MM.1S (cell line): ENCODE data around the gene CDKN2B-AS1.

Source experiments
- DNase-seq: peaks from one replicate; pipeline ENCODE4 v3.0.0-alpha.2; 2015
- H2AFZ ChIP-seq: fragments of 300-600 bp; sonication (generic); 2 replicates; pipeline ENCODE4 v1.6.0; 2016; ENCODE audit warnings: antibody characterized with exemption, low read length
- H3F3A ChIP-seq: fragments of 300-600 bp; sonication (generic); 2 replicates; pipeline ENCODE4 v1.6.1; 2016; ENCODE audit warnings: mild to moderate bottlenecking, antibody characterized with exemption, low read length, moderate library complexity, mixed read lengths; ENCODE audit not compliant: insufficient read depth
- H3K27ac ChIP-seq: fragments of 300-600 bp; sonication (generic); 2 replicates; pipeline ENCODE4 v1.5.1; 2016; ENCODE audit warnings: mild to moderate bottlenecking, low read length
- H3K27me3 ChIP-seq: fragments of 300-600 bp; sonication (generic); replicated peaks from 2 replicates; pipeline ENCODE4 v1.6.0; 2016; ENCODE audit warnings: low read length; ENCODE audit not compliant: insufficient read depth
- H3K36me3 ChIP-seq: fragments of 300-600 bp; sonication (generic); replicated peaks from 2 replicates; pipeline ENCODE4 v1.6.1; 2016; ENCODE audit warnings: mild to moderate bottlenecking, low read length, mixed read lengths; ENCODE audit not compliant: insufficient read depth
- H3K4me1 ChIP-seq: fragments of 300-600 bp; sonication (generic); 2 replicates; pipeline ENCODE4 v1.6.1; 2016; ENCODE audit warnings: low read length, mixed read lengths
- H3K4me2 ChIP-seq: fragments of 300-600 bp; sonication (generic); 2 replicates; pipeline ENCODE4 v1.6.0; 2016; ENCODE audit warnings: low read depth, low read length
- H3K4me3 ChIP-seq: fragments of 300-600 bp; sonication (generic); 2 replicates; pipeline ENCODE4 v1.5.1; 2016; ENCODE audit warnings: low read length, mixed read lengths
- H3K79me2 ChIP-seq: fragments of 300-600 bp; sonication (generic); 2 replicates; pipeline ENCODE4 v1.6.1; 2016; ENCODE audit warnings: mixed run types, low read length, mixed read lengths
- H3K9ac ChIP-seq: fragments of 300-600 bp; sonication (generic); 2 replicates; pipeline ENCODE4 v1.6.1; 2016; ENCODE audit warnings: low read length, mixed read lengths
- H3K9me2 ChIP-seq: fragments of 300-600 bp; sonication (generic); replicated peaks from 2 replicates; pipeline ENCODE4 v1.6.1; 2016; ENCODE audit warnings: mild to moderate bottlenecking, low read length, mixed read lengths; ENCODE audit not compliant: insufficient read depth
- H3K9me3 ChIP-seq: fragments of 300-600 bp; sonication (generic); replicated peaks from 2 replicates; pipeline ENCODE4 v1.6.1; 2016; ENCODE audit warnings: mild to moderate bottlenecking, low read length, mixed read lengths; ENCODE audit not compliant: insufficient read depth
- H4K20me1 ChIP-seq: fragments of 300-600 bp; sonication (generic); 2 replicates; pipeline ENCODE4 v1.6.1; 2016; ENCODE audit warnings: mild to moderate bottlenecking, low read length, moderate library complexity, mixed read lengths; ENCODE audit not compliant: insufficient read depth
- CTCF ChIP-seq: fragments of 300-600 bp; sonication (generic); IDR thresholded peaks from 2 replicates; pipeline ENCODE4 v1.5.1; 2016; ENCODE audit warnings: antibody characterized with exemption, low read length, mixed read lengths
- EZH2 ChIP-seq: fragments of 300-600 bp; sonication (generic); optimal IDR thresholded peaks from 2 replicates; pipeline ENCODE3; 2017; ENCODE audit warnings: low read depth, mild to moderate bottlenecking, antibody characterized with exemption, low read length, mixed read lengths
- EZH2phosphoT487 ChIP-seq: fragments of 300-600 bp; sonication (generic); IDR thresholded peaks from 2 replicates; pipeline ENCODE4 v1.6.1; 2018; ENCODE audit warnings: antibody characterized with exemption, low read length

Gene CDKN2B-AS1

GRCh38 chr9:22111176-22111953 is 116.8 kb downstream of the CDKN2B-AS1 start:
- Histone ChIP-seq H3K9me3 (no peaks in the 10 kb centered on the region), H3K9me2 (no peaks in the 10 kb centered on the region), H3K79me2 (no peaks in the 10 kb centered on the region), H3K9ac (no peak overlapping the region), H3K27me3 (no peaks in the 10 kb centered on the region), H3F3A (no peaks in the 10 kb centered on the region; the same call in 1 of the 2 replicates), H2AFZ (no peak overlapping the region), H4K20me1 (no peaks in the 10 kb centered on the region), H3K4me3 (no peak overlapping the region), H3K4me2 (no peak overlapping the region), H3K27ac (no peak overlapping the region), H3K36me3 (no peaks in the 10 kb centered on the region), H3K4me1 (peaks cover 5% of the 10 kb centered on the region)
- DNase-seq = no peak
- no peak for TF ChIP-seq EZH2phosphoT487
- TF ChIP-seq CTCF = no peak
- no peak for TF ChIP-seq EZH2

- Histone ChIP-seq H3K9me3 (no peaks in the 10 kb centered on the region), H2AFZ (no peak overlapping the region), H3K4me2 (no peak overlapping the region), H3K4me1 (peaks cover 2% of the 10 kb centered on the region), H3K79me2 (no peaks in the 10 kb centered on the region), H3K9ac (no peak overlapping the region), H3K4me3 (no peak overlapping the region), H4K20me1 (no peaks in the 10 kb centered on the region), H3K36me3 (no peaks in the 10 kb centered on the region), H3K27ac (no peak overlapping the region), H3F3A (no peaks in the 10 kb centered on the region; the same call in 1 of the 2 replicates), H3K9me2 (no peaks in the 10 kb centered on the region), H3K27me3 (no peaks in the 10 kb centered on the region)
- no peak for DNase-seq
- TF ChIP-seq EZH2phosphoT487 (no peak), CTCF (no peak), EZH2 (no peak)
These were observed 117.3 kb downstream of the CDKN2B-AS1 start for GRCh38 chr9:22111954-22112247.

- H3K9me3 ChIP-seq = no peaks in the 10 kb centered on the region
- no peaks in the 10 kb centered on the region for H3K4me1 ChIP-seq
- H3K9me2 ChIP-seq = no peaks in the 10 kb centered on the region
- no peaks in the 10 kb centered on the region for H3K27me3 ChIP-seq
- no peak overlapping the region for H3K27ac ChIP-seq
- no peak overlapping the region for H3K4me3 ChIP-seq
- H3K36me3 ChIP-seq = no peaks in the 10 kb centered on the region
- H2AFZ ChIP-seq = no peak overlapping the region
- DNase-seq = no peak
- H4K20me1 ChIP-seq = no peaks in the 10 kb centered on the region
- H3K9ac ChIP-seq = no peak overlapping the region
- TF ChIP-seq EZH2phosphoT487 (no peak), CTCF (no peak), EZH2 (no peak)
- no peaks in the 10 kb centered on the region for H3K79me2 ChIP-seq
- H3F3A ChIP-seq = no peaks in the 10 kb centered on the region; the same call in 1 of the 2 replicates
- no peak overlapping the region for H3K4me2 ChIP-seq
These were observed 118.6 kb downstream of the CDKN2B-AS1 start for GRCh38 chr9:22112870-22113821.
